HepG2 (cell line): ENCODE results near the gene ETNK1. TPM values are rescaled to one million over a fixed set of nuclear protein-coding genes. Genes with fewer than 3 reads are reported as not detected.

Source experiments
- ATF1 ChIP-seq: IDR thresholded peaks from 2 replicates; pipeline ENCODE4 v1.6.1; 2016; ENCODE audit warnings: mild to moderate bottlenecking, control low read depth
- DMAP1 ChIP-seq: IDR thresholded peaks from 2 replicates; pipeline ENCODE4 v1.6.1; 2016
- ELF1 ChIP-seq: sonication (generic); formaldehyde crosslinking; IDR thresholded peaks from 2 replicates; pipeline ENCODE4 v1.4.0; 2020; ENCODE audit warnings: missing genetic modification reagents
- FOXK1 ChIP-seq: sonication (generic); formaldehyde crosslinking; IDR thresholded peaks from 2 replicates; pipeline ENCODE4 v1.4.0; 2020; ENCODE audit warnings: low read depth, missing genetic modification reagents, borderline replicate concordance
- JDP2 ChIP-seq: sonication (generic); formaldehyde crosslinking; IDR thresholded peaks from 2 replicates; pipeline ENCODE4 v1.8.1; 2022; ENCODE audit warnings: missing genetic modification reagents, borderline replicate concordance
- KDM3A ChIP-seq: IDR thresholded peaks from 2 replicates; pipeline ENCODE4 v1.6.1; 2018; ENCODE audit warnings: low read depth, missing compliant biosample characterization
- PRMT3 ChIP-seq: sonication (generic); formaldehyde crosslinking; IDR thresholded peaks from 2 replicates; pipeline ENCODE4 v1.8.1; 2022; ENCODE audit warnings: low read depth, mild to moderate bottlenecking, moderate library complexity, missing genetic modification reagents, borderline replicate concordance
- RXRA ChIP-seq: sonication (generic); formaldehyde crosslinking; IDR thresholded peaks from 2 replicates; pipeline ENCODE4 v1.5.1; 2020; ENCODE audit warnings: missing genetic modification reagents
- SRY ChIP-seq: sonication (generic); formaldehyde crosslinking; IDR thresholded peaks from 2 replicates; pipeline ENCODE4 v1.8.0; 2022; ENCODE audit warnings: mild to moderate bottlenecking, missing genetic modification reagents
- ZNF17 ChIP-seq: sonication (generic); formaldehyde crosslinking; IDR thresholded peaks from 2 replicates; pipeline ENCODE4 v1.5.0; 2020; ENCODE audit warnings: mild to moderate bottlenecking, missing genetic modification reagents
- ZNF33A ChIP-seq: sonication (generic); formaldehyde crosslinking; IDR thresholded peaks from 2 replicates; pipeline ENCODE4 v1.5.1; 2020; ENCODE audit warnings: missing genetic modification reagents, mild to moderate bottlenecking, moderate library complexity, borderline replicate concordance
- ZNF598 ChIP-seq: sonication (generic); formaldehyde crosslinking; IDR thresholded peaks from 2 replicates; pipeline ENCODE4 v1.5.1; 2020; ENCODE audit warnings: mild to moderate bottlenecking, missing genetic modification reagents, borderline replicate concordance
- ZNF777 ChIP-seq: sonication (generic); formaldehyde crosslinking; IDR thresholded peaks from 2 replicates; pipeline ENCODE4 v1.4.0; 2020; ENCODE audit warnings: missing genetic modification reagents
- polyA plus RNA-seq, 8 experiments: library from polyadenylated mRNA; depleted of rRNA in 3 of 8; stranded (reverse) in 7 of 8; unstranded in 1 of 8; fragments of >200 nt; fragmentation: Illumina TruSeq in 4 of 8; extraction: Trizol in 4 of 8; gene quantifications; 2 replicates each; pipeline versions ENCODE4 v1.2.1 to v1.2.3, GENCODE V29; 2011 to 2016; ENCODE audit warnings: low read depth in 4 of 8, missing spikeins in 1 of 8, mixed read lengths in 1 of 8; ENCODE audit not compliant: insufficient read depth in 1 of 8
- total RNA-seq, 5 experiments: library from RNA; depleted of rRNA; stranded (reverse); fragments of >200 nt; fragmentation: Illumina TruSeq; extraction: Trizol; gene quantifications; 2 replicates each; pipeline ENCODE4 v1.2.3, GENCODE V29; 2016; ENCODE audit warnings: low read depth in 1 of 5
- TF ChIP-seq, protein P1 (sequence below): sonication (generic); IDR thresholded peaks from 2 replicates; pipeline ENCODE4 v1.6.1; 2016; ENCODE audit warnings: low read depth, borderline replicate concordance
- TF ChIP-seq, protein P2 (sequence below): fragments of 450-650 bp; IDR thresholded peaks from 2 replicates; pipeline ENCODE4 v1.6.1; 2016
- TF ChIP-seq, protein P3 (sequence below): sonication (generic); formaldehyde crosslinking; IDR thresholded peaks from 2 replicates; pipeline ENCODE4 v1.4.0; 2020; ENCODE audit warnings: missing genetic modification reagents
- TF ChIP-seq, protein P4 (sequence below): sonication (generic); formaldehyde crosslinking; IDR thresholded peaks from 2 replicates; pipeline ENCODE4 v1.4.0; 2020; ENCODE audit warnings: missing genetic modification reagents

ETNK1 gene
- total and polyA plus RNA-seq, 2 of the 13 experiments (the other 11 are each of a cell fraction or from before 2014, with no cell fraction given), result 14.4 to 55.7 TPM

DNA sequence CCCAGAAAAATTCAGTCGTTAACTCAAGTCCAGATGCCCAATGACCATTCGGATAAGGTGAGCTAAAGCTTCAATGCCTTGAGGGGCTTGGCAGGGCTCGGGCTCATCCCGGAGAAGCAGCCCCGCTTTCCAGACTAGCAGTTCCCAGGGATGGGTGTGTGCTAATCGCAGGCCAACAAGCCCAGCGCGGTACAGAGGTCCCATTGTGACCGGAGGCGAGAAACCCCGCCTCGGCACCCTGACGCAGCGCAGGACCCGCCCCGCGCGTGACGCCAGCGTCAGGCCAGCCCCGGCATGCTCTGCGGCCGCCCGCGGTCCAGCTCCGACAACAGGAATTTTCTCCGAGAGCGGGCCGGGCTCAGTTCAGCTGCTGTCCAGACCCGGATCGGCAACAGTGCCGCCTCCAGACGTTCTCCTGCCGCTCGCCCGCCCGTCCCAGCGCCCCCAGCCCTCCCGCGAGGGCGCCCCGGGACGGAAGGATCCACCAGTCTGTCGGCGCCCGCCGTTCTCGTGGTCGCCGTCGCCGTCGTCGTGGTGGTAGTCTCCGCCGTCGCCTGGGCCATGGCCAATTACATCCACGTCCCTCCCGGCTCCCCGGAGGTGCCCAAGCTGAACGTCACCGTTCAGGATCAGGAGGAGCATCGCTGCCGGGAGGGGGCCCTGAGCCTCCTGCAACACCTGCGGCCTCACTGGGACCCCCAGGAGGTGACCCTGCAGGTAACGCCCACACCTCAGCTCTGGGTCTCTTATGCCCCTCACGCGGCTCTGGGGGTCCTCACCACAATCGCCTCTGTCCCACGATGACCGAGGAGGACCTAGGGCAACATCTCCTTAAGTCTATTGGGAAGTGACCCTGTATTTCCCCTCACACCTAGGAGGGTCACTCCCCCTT is at the start of gene ETNK1 (continued):
- peak; percentile 73 for TF ChIP-seq ATF1 (CRISPR knock-in tag)
- TF ChIP-seq ZNF777 (CRISPR knock-in tag), result peak; percentile 95
- TF ChIP-seq ZNF598 (CRISPR knock-in tag), result 0 out of 2 replicates have a peak, but pooled peaks have one; percentile 59
- no peak for TF ChIP-seq JDP2
- TF ChIP-seq RXRA (CRISPR knock-in tag), result peak; percentile 24; the same call in 1 of the 2 replicates
- TF ChIP-seq KDM3A (CRISPR knock-in tag), result peak; percentile 81
- TF ChIP-seq ZNF33A, result 0 out of 2 replicates have a peak, but pooled peaks have one; percentile 48
- TF ChIP-seq, protein P1, sequence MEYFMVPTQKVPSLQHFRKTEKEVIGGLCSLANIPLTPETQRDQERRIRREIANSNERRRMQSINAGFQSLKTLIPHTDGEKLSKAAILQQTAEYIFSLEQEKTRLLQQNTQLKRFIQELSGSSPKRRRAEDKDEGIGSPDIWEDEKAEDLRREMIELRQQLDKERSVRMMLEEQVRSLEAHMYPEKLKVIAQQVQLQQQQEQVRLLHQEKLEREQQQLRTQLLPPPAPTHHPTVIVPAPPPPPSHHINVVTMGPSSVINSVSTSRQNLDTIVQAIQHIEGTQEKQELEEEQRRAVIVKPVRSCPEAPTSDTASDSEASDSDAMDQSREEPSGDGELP, result peak; percentile 52; the same call in 1 of the 2 replicates
- TF ChIP-seq FOXK1 (CRISPR knock-in tag), result peak; percentile 65
- TF ChIP-seq DMAP1 (CRISPR knock-in tag), result peak; percentile 63; the same call in 1 of the 2 replicates
- peak; percentile 81 for TF ChIP-seq PRMT3
- TF ChIP-seq SRY (CRISPR knock-in tag), result peak; percentile 65; the same call in 1 of the 2 replicates
- TF ChIP-seq, protein P2, sequence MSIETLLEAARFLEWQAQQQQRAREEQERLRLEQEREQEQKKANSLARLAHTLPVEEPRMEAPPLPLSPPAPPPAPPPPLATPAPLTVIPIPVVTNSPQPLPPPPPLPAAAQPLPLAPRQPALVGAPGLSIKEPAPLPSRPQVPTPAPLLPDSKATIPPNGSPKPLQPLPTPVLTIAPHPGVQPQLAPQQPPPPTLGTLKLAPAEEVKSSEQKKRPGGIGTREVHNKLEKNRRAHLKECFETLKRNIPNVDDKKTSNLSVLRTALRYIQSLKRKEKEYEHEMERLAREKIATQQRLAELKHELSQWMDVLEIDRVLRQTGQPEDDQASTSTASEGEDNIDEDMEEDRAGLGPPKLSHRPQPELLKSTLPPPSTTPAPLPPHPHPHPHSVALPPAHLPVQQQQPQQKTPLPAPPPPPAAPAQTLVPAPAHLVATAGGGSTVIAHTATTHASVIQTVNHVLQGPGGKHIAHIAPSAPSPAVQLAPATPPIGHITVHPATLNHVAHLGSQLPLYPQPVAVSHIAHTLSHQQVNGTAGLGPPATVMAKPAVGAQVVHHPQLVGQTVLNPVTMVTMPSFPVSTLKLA, result peak; percentile 37; the same call in 1 of the 2 replicates
- no peak for TF ChIP-seq ELF1 (CRISPR knock-in tag)
- TF ChIP-seq, protein P3, sequence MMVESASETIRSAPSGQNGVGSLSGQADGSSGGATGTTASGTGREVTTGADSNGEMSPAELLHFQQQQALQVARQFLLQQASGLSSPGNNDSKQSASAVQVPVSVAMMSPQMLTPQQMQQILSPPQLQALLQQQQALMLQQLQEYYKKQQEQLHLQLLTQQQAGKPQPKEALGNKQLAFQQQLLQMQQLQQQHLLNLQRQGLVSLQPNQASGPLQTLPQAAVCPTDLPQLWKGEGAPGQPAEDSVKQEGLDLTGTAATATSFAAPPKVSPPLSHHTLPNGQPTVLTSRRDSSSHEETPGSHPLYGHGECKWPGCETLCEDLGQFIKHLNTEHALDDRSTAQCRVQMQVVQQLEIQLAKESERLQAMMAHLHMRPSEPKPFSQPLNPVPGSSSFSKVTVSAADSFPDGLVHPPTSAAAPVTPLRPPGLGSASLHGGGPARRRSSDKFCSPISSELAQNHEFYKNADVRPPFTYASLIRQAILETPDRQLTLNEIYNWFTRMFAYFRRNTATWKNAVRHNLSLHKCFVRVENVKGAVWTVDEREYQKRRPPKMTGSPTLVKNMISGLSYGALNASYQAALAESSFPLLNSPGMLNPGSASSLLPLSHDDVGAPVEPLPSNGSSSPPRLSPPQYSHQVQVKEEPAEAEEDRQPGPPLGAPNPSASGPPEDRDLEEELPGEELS (CRISPR knock-in tag), result peak; percentile 35; the same call in 1 of the 2 replicates
- TF ChIP-seq, protein P4, sequence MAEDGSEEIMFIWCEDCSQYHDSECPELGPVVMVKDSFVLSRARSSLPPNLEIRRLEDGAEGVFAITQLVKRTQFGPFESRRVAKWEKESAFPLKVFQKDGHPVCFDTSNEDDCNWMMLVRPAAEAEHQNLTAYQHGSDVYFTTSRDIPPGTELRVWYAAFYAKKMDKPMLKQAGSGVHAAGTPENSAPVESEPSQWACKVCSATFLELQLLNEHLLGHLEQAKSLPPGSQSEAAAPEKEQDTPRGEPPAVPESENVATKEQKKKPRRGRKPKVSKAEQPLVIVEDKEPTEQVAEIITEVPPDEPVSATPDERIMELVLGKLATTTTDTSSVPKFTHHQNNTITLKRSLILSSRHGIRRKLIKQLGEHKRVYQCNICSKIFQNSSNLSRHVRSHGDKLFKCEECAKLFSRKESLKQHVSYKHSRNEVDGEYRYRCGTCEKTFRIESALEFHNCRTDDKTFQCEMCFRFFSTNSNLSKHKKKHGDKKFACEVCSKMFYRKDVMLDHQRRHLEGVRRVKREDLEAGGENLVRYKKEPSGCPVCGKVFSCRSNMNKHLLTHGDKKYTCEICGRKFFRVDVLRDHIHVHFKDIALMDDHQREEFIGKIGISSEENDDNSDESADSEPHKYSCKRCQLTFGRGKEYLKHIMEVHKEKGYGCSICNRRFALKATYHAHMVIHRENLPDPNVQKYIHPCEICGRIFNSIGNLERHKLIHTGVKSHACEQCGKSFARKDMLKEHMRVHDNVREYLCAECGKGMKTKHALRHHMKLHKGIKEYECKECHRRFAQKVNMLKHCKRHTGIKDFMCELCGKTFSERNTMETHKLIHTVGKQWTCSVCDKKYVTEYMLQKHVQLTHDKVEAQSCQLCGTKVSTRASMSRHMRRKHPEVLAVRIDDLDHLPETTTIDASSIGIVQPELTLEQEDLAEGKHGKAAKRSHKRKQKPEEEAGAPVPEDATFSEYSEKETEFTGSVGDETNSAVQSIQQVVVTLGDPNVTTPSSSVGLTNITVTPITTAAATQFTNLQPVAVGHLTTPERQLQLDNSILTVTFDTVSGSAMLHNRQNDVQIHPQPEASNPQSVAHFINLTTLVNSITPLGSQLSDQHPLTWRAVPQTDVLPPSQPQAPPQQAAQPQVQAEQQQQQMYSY (CRISPR knock-in tag), result peak; percentile 71; the same call in 1 of the 2 replicates
- no peak for TF ChIP-seq ZNF17
